GM18907 (cell line): ENCODE measurements around the gene NACC2.
"Not testable (repeated sequence)": the region's sequence is repeated elsewhere in the genome, so short reads cannot be mapped to it uniquely, and the experiment has no call there.

Source experiments
- ATAC-seq: cut with Tn5 transposase; IDR thresholded peaks from one replicate; pipeline ENCODE4 v1.9.1; 2021; ENCODE audit warnings: mild to moderate bottlenecking, moderate library complexity; ENCODE audit not compliant: unreplicated experiment

The NACC2 gene

GRCh38 chr9:136026943-136027289 lies 68.2 kb downstream of the NACC2 start:
- ATAC-seq, result not testable (repeated sequence)

DNA sequence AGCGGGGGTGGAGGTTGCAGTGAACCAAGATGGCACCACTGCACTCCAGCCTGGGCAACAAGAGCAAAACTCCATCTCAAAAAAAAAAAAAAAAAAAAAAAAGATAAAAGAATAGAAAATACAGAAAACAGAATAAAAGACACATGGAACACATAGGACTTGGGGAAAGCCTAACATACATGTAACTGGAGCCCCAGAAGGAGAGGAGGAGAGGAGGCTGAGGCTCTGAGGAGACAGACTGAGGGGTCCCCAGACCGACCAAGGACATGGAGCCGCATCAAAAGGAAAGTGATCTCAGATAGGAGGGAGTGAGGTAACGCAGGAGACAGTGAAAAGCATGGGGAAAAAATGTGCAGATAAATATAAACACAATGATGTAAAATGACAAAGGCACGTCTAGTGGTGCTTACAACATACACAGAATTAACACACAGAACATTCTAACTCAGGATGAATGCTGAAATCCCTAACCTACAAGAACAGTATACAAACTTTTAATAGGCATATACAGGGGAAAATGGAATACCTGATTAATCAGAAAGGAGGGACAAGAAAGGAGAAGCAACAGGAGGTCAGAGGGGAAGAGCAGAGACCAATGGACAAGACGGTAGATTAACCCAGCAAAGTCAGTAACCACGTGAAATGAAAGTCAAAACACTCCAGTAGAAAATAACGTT lies 68.7 kb downstream of the NACC2 start:
- no peak for ATAC-seq

DNA sequence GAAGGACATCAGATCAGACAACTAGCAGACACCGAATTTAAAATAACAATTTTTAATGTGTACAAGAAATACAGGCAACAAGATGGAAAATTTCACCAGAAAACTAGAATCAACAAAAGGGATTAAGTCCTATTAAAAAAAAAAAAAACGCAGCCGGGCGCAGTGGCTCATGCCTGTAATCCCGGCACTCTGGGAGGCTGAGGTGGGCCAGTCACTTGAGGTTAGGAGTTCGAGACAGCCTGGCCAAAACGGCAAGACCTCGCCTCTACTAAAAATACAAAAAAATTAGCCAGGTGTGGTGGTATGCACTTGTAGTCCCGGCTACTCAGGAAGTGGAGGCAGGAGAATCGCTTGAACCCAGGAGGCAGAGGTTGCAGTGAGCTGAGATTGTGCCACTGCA lies 69.6 kb downstream of the NACC2 start:
- no peak for ATAC-seq

DNA sequence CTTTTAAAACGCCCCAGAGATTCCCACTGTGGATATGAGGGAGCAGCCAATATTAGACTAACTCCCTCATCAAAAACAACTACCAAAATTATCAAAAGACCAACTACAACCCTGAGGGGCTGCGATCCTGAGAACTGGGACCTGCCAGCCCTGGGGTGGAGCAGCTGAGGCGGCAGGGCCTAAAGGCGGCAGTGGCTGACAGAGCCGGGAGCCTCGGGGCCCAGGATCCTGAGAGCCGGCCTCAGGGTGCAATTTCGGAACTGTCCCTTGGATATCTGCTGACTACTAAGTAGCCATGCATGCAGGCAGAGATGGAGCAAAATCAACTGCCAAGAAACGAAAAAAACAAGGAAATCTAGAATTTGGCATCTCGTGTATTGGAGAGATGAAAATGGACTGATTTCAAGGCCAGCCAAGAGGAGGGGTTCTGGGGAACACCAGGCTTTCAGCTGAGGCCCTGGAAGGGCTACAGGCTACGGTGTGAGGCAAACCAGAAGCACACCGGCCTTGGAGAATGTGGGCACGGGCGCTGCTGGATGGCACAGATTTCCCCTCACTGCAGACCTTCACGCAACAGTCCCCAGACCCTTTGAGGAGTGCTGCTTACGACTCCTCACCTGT lies 70.3 kb downstream of the NACC2 start:
- ATAC-seq, result no peak

- no peak for ATAC-seq
These were observed 70.8 kb downstream of the NACC2 start for GRCh38 chr9:136024286-136024685.

GRCh38 chr9:136023410-136024225 lies 71.5 kb downstream of the NACC2 start:
- no peak for ATAC-seq

- no peak for ATAC-seq
These were observed 72.2 kb downstream of the NACC2 start for GRCh38 chr9:136022731-136023409.

DNA sequence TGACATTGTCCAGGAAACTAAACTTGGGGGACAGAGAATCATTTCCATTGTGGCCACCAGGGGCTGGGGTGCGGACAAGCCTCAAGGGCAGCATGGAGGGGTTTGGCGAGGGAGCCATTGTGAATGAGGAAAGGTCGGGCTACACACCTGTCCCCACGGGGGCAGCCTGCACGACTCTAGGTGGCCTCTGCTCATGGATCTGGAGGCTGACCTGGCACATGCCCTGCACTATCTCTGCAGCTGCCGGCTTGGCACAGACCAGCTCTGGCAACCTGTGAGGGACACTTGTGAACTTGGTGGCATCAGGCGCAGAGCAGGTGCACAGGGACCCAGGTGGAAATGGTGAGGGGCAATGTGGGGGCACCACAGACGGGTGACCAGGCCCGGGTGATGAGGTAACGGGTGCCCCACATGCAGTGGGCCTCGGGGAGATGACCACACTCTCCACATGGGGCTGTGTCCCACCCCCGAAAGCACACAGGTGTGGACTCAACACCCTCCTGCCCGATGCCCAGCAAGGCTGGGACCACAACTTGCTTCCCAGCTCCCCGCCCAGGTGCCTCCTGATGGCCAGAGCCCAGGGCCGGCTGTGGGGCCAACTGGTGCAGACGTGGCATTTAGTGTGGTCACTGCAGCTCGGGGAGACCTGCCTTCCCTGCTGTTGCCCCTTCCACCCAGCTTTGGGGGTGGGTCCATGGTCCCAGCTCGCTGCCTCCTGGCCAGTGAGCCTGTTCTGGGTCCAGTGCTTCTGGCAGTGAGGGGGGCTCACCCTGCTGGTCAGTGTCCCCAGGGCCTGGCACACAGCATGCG lies 73.0 kb downstream of the NACC2 start:
- ATAC-seq, result no peak

DNA sequence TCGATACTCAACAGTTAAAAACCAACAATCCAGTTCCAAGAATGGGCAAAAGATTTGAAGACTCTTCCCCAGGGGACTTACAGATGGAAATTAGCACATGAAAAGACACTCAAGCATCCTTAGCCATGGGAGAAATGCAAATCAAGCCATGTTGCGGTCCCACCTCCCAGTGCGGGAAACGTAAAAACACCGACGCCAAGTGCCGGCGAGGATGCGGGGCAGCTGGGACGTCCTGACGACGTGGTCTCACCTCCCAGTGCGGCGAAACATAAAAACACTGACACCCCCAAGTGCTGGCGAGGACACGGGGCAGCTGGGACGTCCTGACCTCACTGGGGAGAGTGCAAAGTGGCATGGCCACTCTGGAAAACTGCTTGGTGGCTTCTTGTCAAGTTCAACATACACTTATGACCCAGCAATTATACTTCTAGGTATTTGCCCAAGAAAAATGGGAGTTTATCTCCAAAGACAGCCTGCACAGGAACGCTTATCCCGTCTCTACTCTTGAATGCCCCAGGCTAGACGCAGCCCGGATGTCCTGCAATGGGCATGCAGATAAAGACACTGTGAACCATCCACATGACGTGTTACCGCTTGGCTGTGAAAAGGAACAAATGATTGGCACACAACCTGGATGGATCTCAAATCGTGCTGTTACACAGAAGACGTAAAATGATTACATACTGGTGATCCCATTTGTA lies 73.8 kb downstream of the NACC2 start:
- no peak for ATAC-seq

DNA sequence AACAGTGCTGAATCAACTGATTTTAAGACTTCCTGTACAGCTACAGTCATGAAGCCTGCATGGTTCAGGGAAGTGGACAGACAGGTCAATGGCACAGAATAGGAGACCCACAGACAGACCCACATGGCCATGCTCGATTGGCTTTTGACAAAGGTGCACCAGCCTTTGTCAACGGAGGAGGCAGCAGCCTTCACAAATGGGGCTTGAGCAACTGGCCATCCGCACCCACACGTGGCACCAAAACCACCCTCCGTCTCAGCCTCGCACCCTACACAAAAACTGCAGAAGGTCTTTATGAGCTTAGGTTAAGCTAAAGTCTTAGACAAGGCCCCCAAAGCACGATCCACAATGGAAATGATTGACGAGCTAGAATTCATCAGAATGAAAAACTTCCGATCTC lies 74.4 kb downstream of the NACC2 start:
- ATAC-seq, result no peak

- ATAC-seq, result no peak
These were observed 74.9 kb downstream of the NACC2 start for GRCh38 chr9:136020206-136020605.

DNA sequence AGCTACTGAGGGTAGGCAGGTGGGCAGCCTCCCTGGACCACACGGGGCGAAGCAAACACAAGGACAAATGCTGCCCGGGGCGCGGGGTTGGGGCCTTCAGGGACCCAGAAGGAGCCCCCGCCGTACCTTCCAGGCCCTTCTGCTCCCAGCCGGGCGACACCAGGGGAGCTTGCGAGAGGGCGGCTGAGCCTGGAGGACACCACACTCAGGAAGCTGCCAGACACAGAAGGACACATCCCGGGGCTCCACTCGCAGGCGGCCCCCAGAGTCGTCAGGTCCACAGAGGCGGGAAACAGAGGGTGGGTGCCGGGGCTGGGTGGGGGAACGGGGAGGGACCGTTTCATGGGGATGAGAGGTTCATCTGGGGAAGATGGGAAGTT lies 75.4 kb downstream of the NACC2 start:
- no peak for ATAC-seq

DNA sequence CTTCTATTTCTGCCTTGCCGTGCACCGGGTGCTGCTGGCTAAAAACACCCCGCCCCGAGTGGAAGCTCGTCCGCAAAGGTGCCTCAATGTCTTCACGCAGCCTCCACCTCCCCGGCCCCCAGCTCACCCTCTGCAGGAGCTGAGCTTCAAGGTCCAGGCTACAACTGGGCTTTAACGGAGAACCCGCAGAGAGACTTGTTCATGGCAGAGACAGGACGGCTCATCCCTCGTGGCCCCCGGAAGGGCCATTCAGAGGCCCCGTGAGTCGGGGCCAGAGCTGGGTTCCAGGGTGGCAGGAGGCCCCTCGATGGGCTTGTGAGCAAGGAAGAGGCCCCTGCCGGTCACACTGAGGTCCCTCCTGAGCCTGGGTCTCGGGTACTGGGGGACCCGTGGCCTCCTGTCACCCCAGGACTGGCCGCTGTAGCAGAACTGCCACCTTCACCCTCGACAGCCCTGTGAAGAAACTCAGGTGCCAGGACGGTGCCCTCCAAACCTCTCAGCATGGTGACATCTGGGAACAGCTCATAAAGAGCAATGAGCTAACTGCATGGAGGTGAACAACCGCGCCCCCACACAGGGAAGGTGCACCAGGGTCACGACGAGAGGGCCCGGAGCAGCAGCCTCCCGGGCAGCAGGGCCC lies 75.9 kb downstream of the NACC2 start:
- no peak for ATAC-seq

- ATAC-seq, result no peak
These were observed 76.6 kb downstream of the NACC2 start for GRCh38 chr9:136018257-136019031.

DNA sequence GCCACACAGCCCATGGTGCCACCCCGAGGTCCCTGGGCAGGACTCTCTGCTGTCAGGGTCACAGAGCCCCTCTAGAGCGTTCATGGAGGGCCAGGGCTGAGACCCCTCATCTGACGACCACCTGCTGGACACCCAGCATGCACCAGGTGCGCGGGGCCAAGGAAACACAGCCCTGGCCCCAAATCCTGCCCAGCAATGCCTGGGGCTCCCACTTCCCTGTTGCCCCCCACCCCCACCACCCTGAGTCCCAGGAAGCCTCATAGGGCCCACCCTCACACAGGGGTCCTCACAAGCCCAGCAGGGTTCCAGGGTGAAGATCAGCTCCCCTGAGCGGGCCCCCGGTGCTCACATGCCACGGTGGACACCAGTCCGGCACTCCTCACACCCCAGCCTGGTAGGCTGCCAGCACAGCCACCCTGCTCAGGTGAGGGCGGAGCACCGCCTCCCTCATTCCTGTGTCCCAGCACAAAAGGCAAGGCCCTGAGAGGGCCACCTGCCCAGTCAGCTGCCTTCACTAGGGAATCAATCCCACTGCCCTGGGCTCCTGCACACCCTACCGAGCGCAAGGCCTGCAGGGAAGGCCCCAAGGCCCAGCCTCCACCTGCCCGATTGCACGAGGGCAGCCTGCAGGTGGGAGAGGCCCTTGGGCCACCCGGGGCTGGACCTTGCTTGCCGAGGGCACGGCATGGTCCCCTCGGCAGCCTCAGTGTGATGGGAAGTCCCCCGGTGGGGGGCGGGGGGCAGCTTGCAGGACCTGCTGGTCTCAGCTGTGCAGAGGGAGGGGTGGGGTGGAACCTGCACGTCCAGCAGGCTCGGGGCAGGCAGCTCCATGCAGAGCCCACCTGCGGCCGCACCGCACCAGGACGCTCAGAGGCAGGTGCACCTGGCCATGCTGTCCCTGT lies 77.5 kb downstream of the NACC2 start:
- ATAC-seq, result no peak

DNA sequence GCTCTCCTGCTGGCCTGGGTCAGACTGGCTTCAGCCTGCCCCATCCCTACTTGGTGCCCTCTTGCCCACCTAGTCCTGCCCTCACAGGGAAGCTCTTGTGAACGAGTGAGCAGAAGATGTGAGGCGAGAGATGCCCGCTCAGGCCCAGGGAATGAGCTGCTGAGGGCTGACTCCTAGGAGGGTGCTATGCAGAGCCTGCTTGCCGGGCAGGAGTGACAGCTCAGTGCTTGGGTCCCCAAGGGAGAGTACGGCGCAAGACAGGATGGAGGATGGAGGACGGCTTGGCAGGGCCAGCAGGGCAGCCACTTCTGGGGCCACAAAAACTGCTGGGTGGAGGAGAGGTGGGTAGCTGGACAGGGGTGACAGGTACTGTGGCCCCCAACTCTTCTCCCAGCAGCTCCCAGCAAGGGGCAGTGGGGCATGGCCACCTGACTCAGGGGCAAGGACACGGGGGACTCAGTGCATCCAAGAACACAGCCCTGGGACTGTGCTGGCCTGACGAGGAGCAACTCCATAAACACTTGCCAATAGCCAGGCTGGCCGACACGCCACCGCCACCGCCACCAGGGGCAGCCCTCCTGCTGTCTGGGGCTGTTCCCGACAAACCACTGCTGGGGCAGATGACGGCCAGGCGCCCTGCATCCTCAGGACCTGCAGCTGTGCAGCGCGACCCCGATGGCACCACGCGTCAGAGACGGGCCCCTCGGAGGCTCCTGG lies 78.4 kb downstream of the NACC2 start:
- ATAC-seq, result no peak
